ENCODE measurements around the gene ZDHHC4. TPM values are rescaled to one million over a fixed set of nuclear protein-coding genes. Genes with fewer than 3 reads are reported as not detected.
A peak's percentile ranks its signal among the peaks of the same experiment; 100 is the strongest.

ZDHHC4 gene
- polyA plus RNA-seq, 3 donors = 44.6 to 53.6 (median 45.3) TPM

GRCh38 chr7:6589829-6590644 is 12.8 kb downstream of the ZDHHC4 start, which contains the start of gene INTS15:
Gene INTS15, plus strand, starts transcription at chr7:6590021. Its CDS starts 263 bp downstream, at chr7:6590284.
- peak within 1 kb of the TSS; percentile 49 for H3K27ac ChIP-seq (ENCODE audit: low read depth, low read length)
- WGBS, 3 donors = 0% methylated on average over 60 to 107 of the region's 107 CpGs

GRCh38 chr7:6590645-6591110 is 13.4 kb downstream of the ZDHHC4 start:
- 8 to 13% (median 11%) methylated on average over 10 of the region's 10 CpGs for WGBS, 3 donors
- H3K27ac ChIP-seq (ENCODE audit: low read depth, low read length) = no peak overlapping the region

- H3K27ac ChIP-seq (ENCODE audit: low read depth, low read length) = no peak overlapping the region
- whole genome bisulfite sequencing, 3 donors = 94 to 96% (median 94%) methylated on average over 15 of the region's 15 CpGs
These were observed 22.8 kb downstream of the ZDHHC4 start for GRCh38 chr7:6600093-6600492.

GRCh38 chr7:6604458-6604857 is 27.2 kb downstream of the ZDHHC4 start:
- WGBS, 3 donors = 90 to 94% (median 91%) methylated on average over 10 of the region's 10 CpGs
- H3K27ac ChIP-seq (ENCODE audit: low read depth, low read length) = no peak overlapping the region

- WGBS, 3 donors = 91 to 92% (median 91%) methylated on average over 33 to 36 of the region's 36 CpGs
- no peak overlapping the region for H3K27ac ChIP-seq (ENCODE audit: low read depth, low read length)
These were observed 29.8 kb downstream of the ZDHHC4 start for GRCh38 chr7:6606866-6607583.

GRCh38 chr7:6607651-6608051 is 30.4 kb downstream of the ZDHHC4 start:
- 91 to 93% (median 92%) methylated on average over 29 to 38 of the region's 38 CpGs for WGBS, 3 donors
- H3K27ac ChIP-seq (ENCODE audit: low read depth, low read length) = no peak overlapping the region

- H3K27ac ChIP-seq (ENCODE audit: low read depth, low read length) = no peak overlapping the region
- 91 to 94% (median 94%) methylated on average over 27 of the region's 27 CpGs for WGBS, 3 donors
These were observed 30.8 kb downstream of the ZDHHC4 start for GRCh38 chr7:6608081-6608480.

GRCh38 chr7:6608794-6609193 is 31.5 kb downstream of the ZDHHC4 start:
- 95 to 97% (median 95%) methylated on average over 12 of the region's 12 CpGs for WGBS, 3 donors
- no peak overlapping the region for H3K27ac ChIP-seq (ENCODE audit: low read depth, low read length)

- H3K27ac ChIP-seq (ENCODE audit: low read depth, low read length) = no peak overlapping the region
- WGBS, 3 donors = 66 to 75% (median 72%) methylated on average over 5 to 7 of the region's 7 CpGs
These were observed 35.6 kb downstream of the ZDHHC4 start for GRCh38 chr7:6612819-6613218.

GRCh38 chr7:6613706-6614105 is 36.5 kb downstream of the ZDHHC4 start:
- WGBS, 3 donors = 13 to 50% (median 23%) methylated on average over 2 of the region's 2 CpGs
- no peak overlapping the region for H3K27ac ChIP-seq (ENCODE audit: low read depth, low read length)

- 4 to 8% (median 7%) methylated on average over 40 to 89 of the region's 91 CpGs for WGBS, 3 donors
- H3K27ac ChIP-seq (ENCODE audit: low read depth, low read length) = no peak within 1 kb of the TSS
These were observed 37.9 kb downstream of the ZDHHC4 start, which contains the start of gene ZNF853 for GRCh38 chr7:6614953-6615722. Gene ZNF853, plus strand, starts transcription at chr7:6615610. Its CDS starts 565 bp downstream, at chr7:6616175.

GRCh38 chr7:6615723-6616555 is 38.7 kb downstream of the ZDHHC4 start:
- no peak overlapping the region for H3K27ac ChIP-seq (ENCODE audit: low read depth, low read length)
- WGBS, 3 donors = 9 to 12% (median 10%) methylated on average over 46 to 62 of the region's 63 CpGs

GRCh38 chr7:6616854-6617643 is 39.8 kb downstream of the ZDHHC4 start:
- 88 to 90% (median 89%) methylated on average over 19 to 20 of the region's 20 CpGs for WGBS, 3 donors
- H3K27ac ChIP-seq (ENCODE audit: low read depth, low read length) = no peak overlapping the region

GRCh38 chr7:6618621-6619020 is 41.4 kb downstream of the ZDHHC4 start:
- WGBS, 3 donors = 72 to 83% (median 83%) methylated on average over 4 of the region's 4 CpGs
- H3K27ac ChIP-seq (ENCODE audit: low read depth, low read length) = no peak overlapping the region

- 77 to 88% (median 82%) methylated on average over 3 of the region's 3 CpGs for WGBS, 3 donors
- H3K27ac ChIP-seq (ENCODE audit: low read depth, low read length) = no peak overlapping the region
These were observed 42.7 kb downstream of the ZDHHC4 start for GRCh38 chr7:6619961-6620360.

- 84 to 90% (median 86%) methylated on average over 20 of the region's 20 CpGs for WGBS, 3 donors
These were observed 44.2 kb downstream of the ZDHHC4 start for GRCh38 chr7:6621195-6622133.

More at GRCh38 chr7:6621195-6622133, 44.2 kb downstream of the ZDHHC4 start:
- no peak overlapping the region for H3K27ac ChIP-seq (ENCODE audit: low read depth, low read length)

All from adipose tissue (tissue), 3 donors.